Measurements from ENCODE around the gene DLX4. TPM values are rescaled to one million over a fixed set of nuclear protein-coding genes. Genes with fewer than 3 reads are reported as not detected.
A peak's percentile ranks its signal among the peaks of the same experiment; 100 is the strongest.

Gene DLX4
- total and polyA plus RNA-seq, 8 donors, result 0.76 to 2.6 (median 1.5) TPM

- Histone ChIP-seq H3K27me3 (peaks cover 29 to 66% of the 10 kb centered on the region in 2 donors), H3K4me1 (peaks cover 0 to 7% of the 10 kb centered on the region in 2 donors), H3K27ac (no peak overlapping the region), H3K36me3 (no peaks in the 10 kb centered on the region), H3K4me3 (no peak overlapping the region), H3K9me3 (no peaks in the 10 kb centered on the region)
- no peak for TF ChIP-seq CTCF (IDR thresholded peaks at IDR 0.05)
- ATAC-seq (no peak), DNase-seq (no peak)
- intact Hi-C loops (cut with DNase I), result no loop called here
Measured at GRCh38 chr17:49959183-49959935, 9.6 kb upstream of the DLX4 start.

- ATAC-seq, result no peak
- DNase-seq, result peak in 1 of 4 donors; percentile 20
- no peak overlapping the region for H3K4me3 ChIP-seq
- intact Hi-C loops (cut with DNase I), result no loop called here
- no peaks in the 10 kb centered on the region for H3K36me3 ChIP-seq
- H3K4me1 ChIP-seq, result peaks cover 0 to 22% of the 10 kb centered on the region in 2 donors
- H3K27ac ChIP-seq, result no peak overlapping the region
- no peak for TF ChIP-seq CTCF (IDR thresholded peaks at IDR 0.05)
- peaks cover 62 to 84% of the 10 kb centered on the region in 2 donors for H3K27me3 ChIP-seq
- H3K9me3 ChIP-seq, result no peaks in the 10 kb centered on the region
Measured at GRCh38 chr17:49962599-49963308, 6.2 kb upstream of the DLX4 start.

- no peak for TF ChIP-seq CTCF (IDR thresholded peaks at IDR 0.05)
- ATAC-seq (no peak), DNase-seq (no peak)
- H3K36me3 ChIP-seq, result no peaks in the 10 kb centered on the region
- peaks cover 67 to 89% of the 10 kb centered on the region in 2 donors for H3K27me3 ChIP-seq
- peaks cover 0 to 26% of the 10 kb centered on the region in 2 donors for H3K4me1 ChIP-seq
- intact Hi-C loops (cut with DNase I), result no loop called here
- H3K27ac ChIP-seq, result no peak overlapping the region
- H3K9me3 ChIP-seq, result no peaks in the 10 kb centered on the region
- no peak overlapping the region for H3K4me3 ChIP-seq
Measured at GRCh38 chr17:49963309-49963625, 5.7 kb upstream of the DLX4 start.

GRCh38 chr17:49963626-49964302 is 5.2 kb upstream of the DLX4 start:
- peak in 1 of 4 donors; percentile 34 for DNase-seq
- no peak for TF ChIP-seq CTCF (IDR thresholded peaks at IDR 0.05)
- peaks cover 1 to 31% of the 10 kb centered on the region in 2 donors for H3K4me1 ChIP-seq
- no peak for ATAC-seq
- intact Hi-C loops (cut with DNase I), result no loop called here
- no peaks in the 10 kb centered on the region for H3K36me3 ChIP-seq
- H3K9me3 ChIP-seq, result no peaks in the 10 kb centered on the region
- no peak overlapping the region for H3K27ac ChIP-seq
- no peak overlapping the region for H3K4me3 ChIP-seq
- H3K27me3 ChIP-seq, result peaks cover 71 to 94% of the 10 kb centered on the region in 2 donors

GRCh38 chr17:49964303-49964768 is 4.7 kb upstream of the DLX4 start:
- Histone ChIP-seq H3K36me3 (no peaks in the 10 kb centered on the region), H3K27me3 (peaks cover 76 to 96% of the 10 kb centered on the region in 2 donors), H3K4me1 (peaks cover 6 to 37% of the 10 kb centered on the region in 2 donors), H3K4me3 (no peak overlapping the region), H3K9me3 (no peaks in the 10 kb centered on the region), H3K27ac (no peak overlapping the region)
- DNase-seq (peak in 1 of 4 donors; percentile 25), ATAC-seq (no peak)
- intact Hi-C loops (cut with DNase I), result no loop called here
- no peak for TF ChIP-seq CTCF (IDR thresholded peaks at IDR 0.05)

Data from left lung (tissue), 10 donors.